ENCODE measurements around the gene ATP6V0A1.
A peak's percentile ranks its signal among the peaks of the same experiment; 100 is the strongest.
"Not testable (repeated sequence)": the region's sequence is repeated elsewhere in the genome, so short reads cannot be mapped to it uniquely, and the experiment has no call there.

ATP6V0A1 gene

GRCh38 chr17:42541041-42541833, 82.6 kb downstream of the ATP6V0A1 start:
- TF ChIP-seq CTCF (IDR thresholded peaks at IDR 0.05): no peak
- no peak for TF ChIP-seq ZFX (IDR thresholded peaks at IDR 0.05; ENCODE audit: borderline replicate concordance)
- peak overlapping the region; percentile 26; the same call in 1 of the 2 replicates for H3K27ac ChIP-seq

DNA sequence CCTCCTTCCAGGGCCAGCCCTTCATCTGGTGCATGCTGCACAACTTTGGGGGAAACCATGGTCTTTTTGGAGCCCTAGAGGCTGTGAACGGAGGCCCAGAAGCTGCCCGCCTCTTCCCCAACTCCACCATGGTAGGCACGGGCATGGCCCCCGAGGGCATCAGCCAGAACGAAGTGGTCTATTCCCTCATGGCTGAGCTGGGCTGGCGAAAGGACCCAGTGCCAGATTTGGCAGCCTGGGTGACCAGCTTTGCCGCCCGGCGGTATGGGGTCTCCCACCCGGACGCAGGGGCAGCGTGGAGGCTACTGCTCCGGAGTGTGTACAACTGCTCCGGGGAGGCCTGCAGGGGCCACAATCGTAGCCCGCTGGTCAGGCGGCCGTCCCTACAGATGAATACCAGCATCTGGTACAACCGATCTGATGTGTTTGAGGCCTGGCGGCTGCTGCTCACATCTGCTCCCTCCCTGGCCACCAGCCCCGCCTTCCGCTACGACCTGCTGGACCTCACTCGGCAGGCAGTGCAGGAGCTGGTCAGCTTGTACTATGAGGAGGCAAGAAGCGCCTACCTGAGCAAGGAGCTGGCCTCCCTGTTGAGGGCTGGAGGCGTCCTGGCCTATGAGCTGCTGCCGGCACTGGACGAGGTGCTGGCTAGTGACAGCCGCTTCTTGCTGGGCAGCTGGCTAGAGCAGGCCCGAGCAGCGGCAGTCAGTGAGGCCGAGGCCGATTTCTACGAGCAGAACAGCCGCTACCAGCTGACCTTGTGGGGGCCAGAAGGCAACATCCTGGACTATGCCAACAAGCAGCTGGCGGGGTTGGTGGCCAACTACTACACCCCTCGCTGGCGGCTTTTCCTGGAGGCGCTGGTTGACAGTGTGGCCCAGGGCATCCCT, 84.8 kb downstream of the ATP6V0A1 start:
- TF ChIP-seq CTCF (IDR thresholded peaks at IDR 0.05): no peak
- no peak for TF ChIP-seq ZFX (IDR thresholded peaks at IDR 0.05; ENCODE audit: borderline replicate concordance)
- H3K27ac ChIP-seq: no peak overlapping the region

- TF ChIP-seq ZFX (IDR thresholded peaks at IDR 0.05; ENCODE audit: borderline replicate concordance) (no peak), CTCF (IDR thresholded peaks at IDR 0.05) (no peak)
- 0 out of 2 replicates have a peak overlapping the region, but pooled peaks have one; percentile 8 for H3K27ac ChIP-seq
These were observed 86.2 kb downstream of the ATP6V0A1 start for GRCh38 chr17:42544874-42545283.

- H3K27ac ChIP-seq: not testable (repeated sequence)
These were observed 87.3 kb downstream of the ATP6V0A1 start for GRCh38 chr17:42545755-42546505.

GRCh38 chr17:42547001-42547461, 88.4 kb downstream of the ATP6V0A1 start:
- H3K27ac ChIP-seq: no peak overlapping the region
- TF ChIP-seq CTCF (IDR thresholded peaks at IDR 0.05): no peak
- TF ChIP-seq ZFX (IDR thresholded peaks at IDR 0.05; ENCODE audit: borderline replicate concordance): no peak

DNA sequence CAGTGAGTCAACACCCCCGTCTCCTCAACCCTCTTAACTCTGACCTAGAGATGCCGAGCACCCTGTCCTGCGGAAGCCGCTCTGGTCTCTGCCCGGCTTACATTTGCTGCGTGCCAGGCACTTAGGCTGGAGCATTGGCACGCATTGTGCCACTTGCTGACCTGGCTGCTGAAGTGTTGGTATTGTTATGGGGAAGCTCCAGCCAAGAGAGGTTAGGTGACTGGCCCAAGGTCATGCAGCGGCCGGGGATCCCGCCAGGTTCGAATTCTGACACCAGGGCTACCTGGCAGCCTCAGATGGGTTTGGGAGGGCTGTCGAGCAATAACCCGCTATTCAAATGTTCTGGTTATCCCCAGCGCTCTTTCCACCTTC, 89.0 kb downstream of the ATP6V0A1 start:
- TF ChIP-seq ZFX (IDR thresholded peaks at IDR 0.05; ENCODE audit: borderline replicate concordance) (no peak), CTCF (IDR thresholded peaks at IDR 0.05) (no peak)
- no peak overlapping the region for H3K27ac ChIP-seq

DNA sequence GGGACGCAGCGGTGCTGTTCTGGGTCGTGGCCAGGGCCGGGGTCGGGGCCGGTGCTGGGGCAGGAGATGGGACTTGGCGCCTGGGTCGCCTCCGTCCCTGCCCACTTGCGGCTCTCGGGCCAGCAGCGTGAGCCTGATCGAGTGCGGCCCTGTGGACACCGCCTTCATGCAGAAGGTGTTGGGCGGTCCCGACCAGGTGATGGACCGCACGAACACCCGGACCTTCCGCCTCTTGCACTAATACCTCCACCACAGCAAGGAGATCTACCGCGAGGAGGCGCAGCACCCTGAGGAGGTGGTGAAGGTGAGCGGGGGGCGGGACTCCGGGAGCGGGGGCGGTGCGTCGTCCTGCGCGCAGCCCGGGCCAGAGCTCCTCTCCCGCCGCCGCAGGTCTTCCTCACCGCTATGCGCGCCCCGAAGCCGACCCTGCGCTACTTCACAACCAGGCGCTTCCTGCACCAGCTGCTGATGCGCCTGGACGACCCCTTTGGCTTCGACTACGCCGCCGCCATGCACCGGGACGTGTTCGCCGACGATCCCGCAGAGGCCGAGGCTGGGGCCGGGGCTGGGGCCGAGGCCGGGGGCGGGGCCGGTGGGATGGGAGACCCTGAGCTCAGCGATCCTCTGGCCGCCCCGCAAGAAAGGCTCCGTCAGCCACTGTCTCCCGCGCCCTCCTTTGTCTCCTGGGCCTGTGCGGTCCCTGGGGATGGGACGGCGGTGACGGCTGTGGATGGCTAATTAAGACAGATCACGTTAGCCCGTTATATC, 89.6 kb downstream of the ATP6V0A1 start:
- TF ChIP-seq ZFX (IDR thresholded peaks at IDR 0.05; ENCODE audit: borderline replicate concordance) (no peak), CTCF (IDR thresholded peaks at IDR 0.05) (peak; percentile 91)
- H3K27ac ChIP-seq: no peak overlapping the region

Data from 22Rv1 (cell line).